Smooth muscle cell (in vitro differentiated cells): ENCODE measurements around the gene PFKL. TPM values are rescaled to one million over a fixed set of nuclear protein-coding genes. Genes with fewer than 3 reads are reported as not detected.
"Not testable (repeated sequence)": the region's sequence is repeated elsewhere in the genome, so short reads cannot be mapped to it uniquely, and the experiment has no call there.

Experiments
- DNase-seq: peaks from one replicate; lab custom pipeline; 2025; ENCODE audit not compliant: unreplicated experiment; lab: John Stamatoyannopoulos, UW
- H2AFZ ChIP-seq: fragments of 200-600 bp; sonication (generic); 2 replicates; pipeline ENCODE4 v1.6.0; 2016; ENCODE audit warnings: antibody characterized with exemption, low read depth, mild to moderate bottlenecking
- H3F3A ChIP-seq: fragments of 200-600 bp; sonication (generic); 2 replicates; pipeline ENCODE4 v1.6.0; 2017; ENCODE audit warnings: antibody characterized with exemption, low read depth
- H3K27ac ChIP-seq: fragments of 200-600 bp; sonication (generic); 2 replicates; pipeline ENCODE4 v1.5.1; 2016; ENCODE audit warnings: low read depth, mild to moderate bottlenecking
- H3K27me3 ChIP-seq: fragments of 200-600 bp; sonication (generic); 2 replicates; pipeline ENCODE4 v1.6.1; 2016; ENCODE audit warnings: low read depth, mild to moderate bottlenecking
- H3K36me3 ChIP-seq: fragments of 200-600 bp; sonication (generic); 2 replicates; pipeline ENCODE4 v1.5.1; 2016; ENCODE audit warnings: low read depth
- H3K4me1 ChIP-seq: fragments of 200-600 bp; sonication (generic); 2 replicates; pipeline ENCODE4 v1.5.1; 2016; ENCODE audit warnings: low read depth
- H3K4me2 ChIP-seq: fragments of 200-600 bp; sonication (generic); 2 replicates; pipeline ENCODE4 v1.6.0; 2016; ENCODE audit warnings: mild to moderate bottlenecking
- H3K4me3 ChIP-seq: fragments of 200-600 bp; sonication (generic); 2 replicates; pipeline ENCODE4 v1.5.1; 2016; ENCODE audit warnings: mild to moderate bottlenecking
- H3K79me2 ChIP-seq: fragments of 200-600 bp; sonication (generic); 2 replicates; pipeline ENCODE4 v1.6.0; 2016; ENCODE audit warnings: low read depth, mild to moderate bottlenecking
- H3K9ac ChIP-seq: fragments of 200-600 bp; sonication (generic); 2 replicates; pipeline ENCODE4 v1.6.0; 2016; ENCODE audit warnings: low read depth
- H3K9me3 ChIP-seq: fragments of 200-600 bp; sonication (generic); replicated peaks from 2 replicates; pipeline ENCODE4 v1.5.1; 2016; ENCODE audit warnings: low read depth
- H4K20me1 ChIP-seq: fragments of 200-600 bp; sonication (generic); 2 replicates; pipeline ENCODE4 v1.6.0; 2016; ENCODE audit warnings: low read depth
- WGBS: methylation state at CpG from one replicate; pipeline ENCODE4 v1.1.7; 2016; ENCODE audit warnings: low lambda C conversion rate; 5-methylcytosine and 5-hydroxymethylcytosine counted together
- polyA plus RNA-seq: library from polyadenylated mRNA; unstranded; fragments of >200 nt; fragmentation: Nextera tagmentation; extraction: Ambion mirVana; gene quantifications from 2 replicates; pipeline ENCODE4 v1.2.1, GENCODE V29; 2016
- total RNA-seq: library from RNA; depleted of rRNA; stranded (reverse); fragments of >200 nt; gene quantifications from 2 replicates; pipeline ENCODE4 v1.2.3, GENCODE V29; 2014
- TF ChIP-seq, protein P1 (sequence below): fragments of 200-600 bp; sonication (generic); IDR thresholded peaks from 2 replicates; pipeline ENCODE4 v1.5.1; 2017; ENCODE audit warnings: borderline replicate concordance, mild to moderate bottlenecking, antibody characterized with exemption; ENCODE audit not compliant: insufficient read depth, poor library complexity, severe bottlenecking

Gene PFKL
- total and polyA plus RNA-seq, 2 experiments from 2014 or later, result 51.4 to 162 TPM

GRCh38 chr21:44302573-44303401 is 2.9 kb downstream of the PFKL start:
- peaks cover 14% of the 10 kb centered on the region for H3K4me1 ChIP-seq
- not testable (repeated sequence) for H3F3A ChIP-seq, H3K36me3 ChIP-seq, H3K27ac ChIP-seq, H3K4me2 ChIP-seq, H3K9ac ChIP-seq, H2AFZ ChIP-seq, H3K27me3 ChIP-seq, H3K4me3 ChIP-seq, DNase-seq, H3K9me3 ChIP-seq
- TF ChIP-seq, protein P1, sequence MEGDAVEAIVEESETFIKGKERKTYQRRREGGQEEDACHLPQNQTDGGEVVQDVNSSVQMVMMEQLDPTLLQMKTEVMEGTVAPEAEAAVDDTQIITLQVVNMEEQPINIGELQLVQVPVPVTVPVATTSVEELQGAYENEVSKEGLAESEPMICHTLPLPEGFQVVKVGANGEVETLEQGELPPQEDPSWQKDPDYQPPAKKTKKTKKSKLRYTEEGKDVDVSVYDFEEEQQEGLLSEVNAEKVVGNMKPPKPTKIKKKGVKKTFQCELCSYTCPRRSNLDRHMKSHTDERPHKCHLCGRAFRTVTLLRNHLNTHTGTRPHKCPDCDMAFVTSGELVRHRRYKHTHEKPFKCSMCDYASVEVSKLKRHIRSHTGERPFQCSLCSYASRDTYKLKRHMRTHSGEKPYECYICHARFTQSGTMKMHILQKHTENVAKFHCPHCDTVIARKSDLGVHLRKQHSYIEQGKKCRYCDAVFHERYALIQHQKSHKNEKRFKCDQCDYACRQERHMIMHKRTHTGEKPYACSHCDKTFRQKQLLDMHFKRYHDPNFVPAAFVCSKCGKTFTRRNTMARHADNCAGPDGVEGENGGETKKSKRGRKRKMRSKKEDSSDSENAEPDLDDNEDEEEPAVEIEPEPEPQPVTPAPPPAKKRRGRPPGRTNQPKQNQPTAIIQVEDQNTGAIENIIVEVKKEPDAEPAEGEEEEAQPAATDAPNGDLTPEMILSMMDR, result peak; percentile 11
- peaks cover 58% of the 10 kb centered on the region for H3K79me2 ChIP-seq
- peaks cover 73% of the 10 kb centered on the region for H4K20me1 ChIP-seq
- 95% methylated on average over 23 of the region's 23 CpGs for WGBS

GRCh38 chr21:44303490-44303981 is 3.7 kb downstream of the PFKL start:
- Histone ChIP-seq H3K27me3 (no peaks in the 10 kb centered on the region), H3K4me1 (peaks cover 14% of the 10 kb centered on the region), H3F3A (no peaks in the 10 kb centered on the region), H2AFZ (no peak overlapping the region), H3K4me2 (no peak overlapping the region), H3K36me3 (no peaks in the 10 kb centered on the region), H3K27ac (no peak overlapping the region), H4K20me1 (peaks cover 79% of the 10 kb centered on the region), H3K79me2 (peaks cover 58% of the 10 kb centered on the region), H3K9ac (no peak overlapping the region), H3K4me3 (no peak overlapping the region), H3K9me3 (no peaks in the 10 kb centered on the region)
- 89% methylated on average over 12 of the region's 12 CpGs for WGBS
- TF ChIP-seq, protein P1, result no peak
- DNase-seq, result no peak

DNA sequence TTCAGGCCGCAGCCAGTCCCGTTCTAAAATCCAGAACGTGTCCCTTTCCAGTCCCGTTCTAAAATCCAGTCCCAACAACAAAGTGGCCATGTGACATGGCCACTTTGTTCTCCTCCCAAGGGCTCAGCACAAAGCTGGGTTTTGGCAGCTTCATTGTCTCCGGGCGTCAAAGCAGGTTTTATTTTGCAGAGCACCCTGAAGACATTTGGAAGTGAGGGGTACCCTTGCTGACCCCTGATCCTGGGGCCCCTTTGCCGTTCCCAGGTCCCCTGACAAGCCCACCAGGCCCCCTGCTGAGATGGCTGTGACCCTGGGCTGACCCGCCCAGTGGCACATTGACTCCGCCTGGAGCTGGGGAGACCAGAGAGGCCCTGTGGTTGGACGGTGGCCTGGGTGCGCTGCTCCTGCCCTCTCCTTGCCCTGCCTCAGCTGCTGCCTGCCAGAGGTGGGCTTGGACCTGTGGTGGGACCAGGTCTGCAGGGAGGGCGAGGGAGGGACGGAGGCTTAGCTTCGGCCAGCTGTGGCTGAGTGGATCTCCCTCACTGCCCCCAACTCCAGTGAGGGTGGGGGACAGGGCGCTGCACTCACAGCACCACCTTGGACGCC is 4.3 kb downstream of the PFKL start:
- Histone ChIP-seq H3K9ac (no peak overlapping the region), H4K20me1 (peaks cover 85% of the 10 kb centered on the region), H3K27ac (no peak overlapping the region), H3K27me3 (no peaks in the 10 kb centered on the region), H3K4me2 (no peak overlapping the region), H3K9me3 (no peaks in the 10 kb centered on the region), H3K4me1 (peaks cover 14% of the 10 kb centered on the region), H3K36me3 (no peaks in the 10 kb centered on the region), H2AFZ (no peak overlapping the region), H3K79me2 (peaks cover 58% of the 10 kb centered on the region), H3F3A (no peaks in the 10 kb centered on the region), H3K4me3 (no peak overlapping the region)
- no peak for DNase-seq
- TF ChIP-seq, protein P1, result no peak
- WGBS, result 84% methylated on average over 15 of the region's 16 CpGs
